Activated CD8-positive, alpha-beta T cell treated with anti-CD3 and anti-CD28 coated beads for 36 hours (primary cell): ENCODE results near the gene RUFY3. TPM values are rescaled to one million over a fixed set of nuclear protein-coding genes. Genes with fewer than 3 reads are reported as not detected.
A peak's percentile ranks its signal among the peaks of the same experiment; 100 is the strongest.
"Not testable (repeated sequence)": the region's sequence is repeated elsewhere in the genome, so short reads cannot be mapped to it uniquely, and the experiment has no call there.

Experiments used
- ATAC-seq: fragments of 200-7000 bp; cut with Tn5 transposase; one replicate; pipeline ENCODE4 v1.10.0; 2021; ENCODE audit warnings: mild to moderate bottlenecking, moderate library complexity
- CTCF ChIA-PET: fragments of 350-600 bp; sonication (Branson Sonifier 250); formaldehyde crosslinking; loops from one replicate; lab custom pipeline; 2021; ENCODE audit warnings: antibody characterized with exemption; lab: Charles Lee
- POLR2A ChIA-PET: fragments of 350-600 bp; sonication (Branson Sonifier 250); formaldehyde crosslinking; loops from one replicate; lab custom pipeline; 2021; ENCODE audit warnings: antibody characterized with exemption; lab: Charles Lee
- DNase-seq: peaks from one replicate; pipeline ENCODE4 v3.0.0-alpha.2; 2020
- H3K27ac Mint-ChIP-seq: one replicate; pipeline ENCODE4 v1.8.0; 2021; ENCODE audit warnings: mild to moderate bottlenecking, mixed read lengths
- H3K27me3 Mint-ChIP-seq: one replicate; pipeline ENCODE4 v1.8.0; 2021; ENCODE audit warnings: mixed read lengths
- H3K36me3 Mint-ChIP-seq: one replicate; pipeline ENCODE4 v1.8.0; 2021; ENCODE audit warnings: low read depth, mixed read lengths
- H3K4me1 Mint-ChIP-seq: one replicate; pipeline ENCODE4 v1.8.0; 2021; ENCODE audit warnings: low read depth, mixed read lengths
- H3K4me3 Mint-ChIP-seq: one replicate; pipeline ENCODE4 v1.8.0; 2021; ENCODE audit warnings: mild to moderate bottlenecking, moderate library complexity, mixed read lengths
- H3K9me3 Mint-ChIP-seq: one replicate; pipeline ENCODE4 v1.8.0; 2021; ENCODE audit warnings: mixed read lengths
- CTCF ChIP-seq: fragments of 200-600 bp; IDR thresholded peaks from one replicate; pipeline ENCODE4 v1.8.0; 2022; ENCODE audit warnings: antibody characterized with exemption, mild to moderate bottlenecking
- intact Hi-C: fragments of 100-400 bp; cut with micrococcal nuclease; formaldehyde crosslinking; loops from one replicate; pipeline ENCODE4 v1.10.0; 2022
- total RNA-seq, 2 experiments: library from RNA; stranded (reverse); gene quantifications; one replicate each; pipeline ENCODE4 v1.2.3, GENCODE V29; 2021

RUFY3 gene
- total RNA-seq, 2 experiments from 2014 or later: 13.6 to 17.5 TPM

DNA sequence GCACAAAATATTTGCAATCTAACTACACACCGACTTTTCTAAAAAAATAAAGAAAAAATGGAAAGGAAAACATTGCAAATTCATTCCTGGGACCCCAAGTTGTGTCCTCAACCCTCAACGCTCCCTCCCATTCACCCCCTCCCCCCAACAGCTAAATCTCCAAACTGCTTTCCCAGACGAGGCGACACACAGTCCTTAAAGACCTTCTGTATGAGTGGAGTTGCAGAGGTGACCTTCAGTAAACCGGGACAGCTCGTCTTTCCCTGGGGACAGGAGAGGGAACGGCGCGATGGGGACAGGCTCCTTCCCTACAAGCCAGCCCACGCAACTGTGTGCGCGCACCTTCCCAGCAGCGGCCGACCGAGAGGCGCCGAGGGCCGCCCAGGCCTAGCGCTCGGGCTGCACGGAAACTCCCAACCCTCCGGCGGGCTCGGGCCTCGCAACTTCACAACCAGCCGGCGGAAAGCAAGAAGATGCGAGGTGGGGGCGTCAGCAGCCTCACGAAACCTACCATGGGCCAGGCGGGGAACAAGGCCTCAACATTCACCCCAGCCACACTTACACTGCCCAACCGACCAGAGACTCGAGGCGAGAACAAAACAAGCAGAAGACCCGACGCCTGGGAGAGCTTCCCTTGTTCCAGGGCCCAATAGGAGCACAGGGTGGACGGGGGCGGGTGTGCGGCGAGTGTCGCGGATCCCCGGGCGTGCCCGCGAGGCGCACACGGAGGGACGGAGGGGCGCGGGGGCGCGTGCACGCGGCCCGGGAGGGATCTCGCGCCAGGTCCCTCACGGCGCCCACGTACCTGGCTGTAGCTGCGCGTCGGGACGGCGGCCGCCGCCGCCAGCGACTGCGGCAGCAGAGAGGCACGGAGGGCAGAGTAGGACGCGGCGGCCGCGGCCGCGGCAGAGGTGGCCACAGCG lies 117.2 kb downstream of the RUFY3 start:
- H3K4me1 Mint-ChIP-seq: peaks cover 47% of the 10 kb centered on the region
- no peaks in the 10 kb centered on the region for H3K27me3 Mint-ChIP-seq
- ATAC-seq: peak; percentile 37
- ChIA-PET CTCF (interaction anchor here (0.6 to 1.6 kb wide), 8 partner anchors 9 to 187 kb away, joined by 3 to 6 read pairs (median 4); partner anchors contain the start of genes MOB1B and UTP3), POLR2A (interaction anchor here (0.6 to 3.3 kb wide), 15 partner anchors 11 to 158 kb away, joined by 3 to 14 read pairs (median 5); partner anchors contain the start of genes DCK, MOB1B and UTP3)
- peaks cover 32% of the 10 kb centered on the region for H3K36me3 Mint-ChIP-seq
- intact Hi-C loops: loop anchor here (5.0 kb wide), 2 partner anchors 132 to 152 kb away; partner anchors contain the start of gene UTP3
- DNase-seq: peak; percentile 79
- no peak for TF ChIP-seq CTCF
- no peaks in the 10 kb centered on the region for H3K9me3 Mint-ChIP-seq
- peak overlapping the region; percentile 96 for H3K27ac Mint-ChIP-seq
- peak overlapping the region; percentile 92 for H3K4me3 Mint-ChIP-seq

DNA sequence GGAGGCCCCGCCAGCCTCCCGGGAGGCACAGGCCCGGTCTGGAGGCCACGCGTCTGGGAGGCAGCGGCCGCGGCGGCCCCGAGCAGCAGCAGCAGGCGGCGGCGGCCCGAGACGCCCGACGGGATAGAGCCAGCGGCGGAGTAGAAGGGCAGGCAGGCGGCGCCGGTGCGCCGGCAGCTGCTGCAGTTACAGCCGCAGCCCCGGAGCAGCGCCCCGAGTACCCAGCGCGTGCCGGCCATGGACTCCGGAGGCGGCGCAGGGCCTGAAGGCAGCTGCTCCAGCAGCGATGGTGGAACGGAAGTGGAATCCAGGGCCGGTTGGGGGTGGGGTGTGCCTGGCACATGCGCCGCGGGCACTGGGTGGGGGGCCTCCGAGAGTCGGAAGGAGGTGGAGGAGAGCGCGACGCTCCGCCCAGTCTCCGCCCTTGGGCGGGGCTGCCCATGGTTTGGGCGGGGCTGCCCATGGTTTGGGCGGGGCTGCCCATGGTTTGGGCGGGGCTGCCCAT lies 117.9 kb downstream of the RUFY3 start, which contains the start of gene GRSF1:
GRSF1 (minus strand) TSS at position 302 of the 505 bp plus-strand sequence; CDS start at position 239, 63 bp downstream.
- POLR2A ChIA-PET: interaction anchor here (0.7 to 3.3 kb wide), 11 partner anchors 12 to 158 kb away, joined by 3 to 14 read pairs (median 6); partner anchors contain the start of genes DCK, MOB1B and UTP3
- Mint-ChIP-seq H3K4me1 (peaks cover 53% of the 10 kb centered on the region), H3K27ac (peak within 1 kb of the TSS; percentile 96), H3K4me3 (peak within 1 kb of the TSS; percentile 92), H3K9me3 (no peaks in the 10 kb centered on the region), H3K36me3 (peaks cover 27% of the 10 kb centered on the region), H3K27me3 (no peaks in the 10 kb centered on the region)
- DNase-seq (peak; percentile 97), ATAC-seq (peak; percentile 89)
- no peak for TF ChIP-seq CTCF
- intact Hi-C loops: loop anchor here (5.0 kb wide), 4 partner anchors 63 to 153 kb away; partner anchors contain the start of genes DCK, MOB1B and UTP3
- CTCF ChIA-PET: interaction anchor here (1.0 to 1.7 kb wide), 4 partner anchors 62 to 156 kb away, joined by 3 to 6 read pairs (median 4); partner anchors contain the start of genes MOB1B and UTP3

- peaks cover 50% of the 10 kb centered on the region for H3K4me1 Mint-ChIP-seq
- H3K4me3 Mint-ChIP-seq: peak overlapping the region; percentile 51
- intact Hi-C loops: loop anchor here (5.0 kb wide), 2 partner anchors 62 to 152 kb away; partner anchors contain the start of genes DCK and MOB1B
- ATAC-seq: peak; percentile 37
- H3K36me3 Mint-ChIP-seq: peaks cover 23% of the 10 kb centered on the region
- H3K27ac Mint-ChIP-seq: peak overlapping the region; percentile 67
- DNase-seq: peak; percentile 85
- H3K9me3 Mint-ChIP-seq, H3K27me3 Mint-ChIP-seq: not testable (repeated sequence)
- ChIA-PET POLR2A (interaction anchor here (0.7 to 2.6 kb wide), 7 partner anchors 12 to 153 kb away, joined by 3 to 14 read pairs (median 7); partner anchors contain the start of genes DCK, MOB1B and UTP3), CTCF (interaction anchor here (1.1 to 1.7 kb wide), 3 partner anchors 62 to 155 kb away, joined by 3 to 6 read pairs (median 6); partner anchors contain the start of genes MOB1B and UTP3)
Measured at GRCh38 chr4:70840137-70840536, 118.4 kb downstream of the RUFY3 start.

DNA sequence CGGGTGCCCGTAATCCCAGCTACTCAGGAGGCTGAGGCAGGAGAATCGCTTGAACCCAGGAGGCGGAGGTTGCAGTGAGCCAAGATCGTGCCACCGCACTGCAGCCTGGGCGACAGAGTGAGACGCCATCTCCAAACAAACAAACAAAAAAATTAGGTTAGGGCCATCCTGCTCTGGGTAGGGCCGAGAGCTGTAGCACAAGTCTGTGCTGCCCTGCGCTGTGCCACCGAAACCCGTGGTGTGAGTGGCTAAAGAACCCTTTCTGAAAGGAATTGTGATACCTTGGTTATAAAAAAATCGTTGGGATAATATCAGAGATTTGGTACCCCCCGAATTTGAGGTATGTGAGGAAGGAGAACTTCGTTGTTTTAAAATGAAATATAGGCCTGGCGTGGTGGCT lies 118.9 kb downstream of the RUFY3 start:
- Mint-ChIP-seq H3K36me3 (peaks cover 22% of the 10 kb centered on the region), H3K4me1 (peaks cover 49% of the 10 kb centered on the region)
- POLR2A ChIA-PET, DNase-seq, H3K27ac Mint-ChIP-seq, ATAC-seq, H3K27me3 Mint-ChIP-seq, H3K4me3 Mint-ChIP-seq, H3K9me3 Mint-ChIP-seq: not testable (repeated sequence)
- intact Hi-C loops: loop anchor here (5.0 kb wide), 2 partner anchors 62 to 152 kb away; partner anchors contain the start of genes DCK and MOB1B
- CTCF ChIA-PET: interaction anchor here (1.7 kb wide), 1 partner anchor 61 kb away, joined by 6 read pairs; the partner anchor contains the start of gene MOB1B

DNA sequence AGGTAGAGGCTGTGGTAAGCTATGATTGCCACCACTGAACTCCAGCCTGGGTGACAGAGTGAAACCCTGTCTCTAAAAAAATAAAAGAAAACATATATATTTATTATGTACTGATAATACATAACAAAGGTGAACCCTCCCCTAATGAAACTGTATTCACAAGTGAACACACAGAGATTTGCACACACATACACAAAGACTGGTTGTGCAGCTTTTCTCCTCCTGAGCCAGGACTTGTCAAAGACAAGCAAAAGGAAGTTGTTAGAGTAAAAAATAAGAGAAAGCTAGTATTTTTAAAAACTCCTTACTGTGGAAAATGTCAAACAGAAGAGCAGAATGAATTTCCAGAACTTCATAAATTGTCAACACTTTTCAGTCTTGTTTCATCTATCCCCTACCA lies 119.4 kb downstream of the RUFY3 start:
- no peaks in the 10 kb centered on the region for H3K27me3 Mint-ChIP-seq
- ChIA-PET POLR2A (no interaction called here), CTCF (interaction anchor here (1.7 kb wide), 1 partner anchor 61 kb away, joined by 6 read pairs; the partner anchor contains the start of gene MOB1B)
- ATAC-seq (no peak), DNase-seq (no peak)
- peaks cover 17% of the 10 kb centered on the region for H3K36me3 Mint-ChIP-seq
- peak overlapping the region; percentile 68 for H3K27ac Mint-ChIP-seq
- no peak for TF ChIP-seq CTCF
- no peaks in the 10 kb centered on the region for H3K9me3 Mint-ChIP-seq
- no peak overlapping the region for H3K4me3 Mint-ChIP-seq
- intact Hi-C loops: loop anchor here (5.0 kb wide), 2 partner anchors 61 to 151 kb away; partner anchors contain the start of genes DCK and MOB1B
- peaks cover 44% of the 10 kb centered on the region for H3K4me1 Mint-ChIP-seq
